Measurements from ENCODE around the gene F11R.
A peak's percentile ranks its signal among the peaks of the same experiment; 100 is the strongest.
"Not testable (repeated sequence)": the region's sequence is repeated elsewhere in the genome, so short reads cannot be mapped to it uniquely, and the experiment has no call there.

The F11R gene

DNA sequence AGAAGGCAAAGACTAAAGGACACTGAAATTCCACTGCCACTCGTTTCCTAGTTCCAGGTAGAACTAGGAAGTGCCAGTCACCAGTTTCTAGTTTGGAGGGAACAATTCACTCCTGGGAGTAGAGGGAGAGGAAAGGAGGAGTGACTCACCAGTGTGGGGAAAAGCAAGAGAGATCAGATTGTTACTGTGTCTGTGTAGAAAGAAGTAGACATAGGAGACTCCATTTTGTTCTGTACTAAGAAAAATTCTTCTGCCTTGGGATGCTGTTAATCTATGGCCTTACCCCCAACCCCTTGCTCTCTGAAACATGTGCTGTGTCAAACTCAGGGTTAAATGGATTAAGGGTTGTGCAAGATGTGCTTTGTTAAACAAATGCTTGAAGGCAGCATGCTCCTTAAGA is 4.3 kb downstream of the F11R start:
- not testable (repeated sequence) for DNase-seq (ENCODE audit: low read depth in 4 of 4, low spot score in 1 of 4)

DNA sequence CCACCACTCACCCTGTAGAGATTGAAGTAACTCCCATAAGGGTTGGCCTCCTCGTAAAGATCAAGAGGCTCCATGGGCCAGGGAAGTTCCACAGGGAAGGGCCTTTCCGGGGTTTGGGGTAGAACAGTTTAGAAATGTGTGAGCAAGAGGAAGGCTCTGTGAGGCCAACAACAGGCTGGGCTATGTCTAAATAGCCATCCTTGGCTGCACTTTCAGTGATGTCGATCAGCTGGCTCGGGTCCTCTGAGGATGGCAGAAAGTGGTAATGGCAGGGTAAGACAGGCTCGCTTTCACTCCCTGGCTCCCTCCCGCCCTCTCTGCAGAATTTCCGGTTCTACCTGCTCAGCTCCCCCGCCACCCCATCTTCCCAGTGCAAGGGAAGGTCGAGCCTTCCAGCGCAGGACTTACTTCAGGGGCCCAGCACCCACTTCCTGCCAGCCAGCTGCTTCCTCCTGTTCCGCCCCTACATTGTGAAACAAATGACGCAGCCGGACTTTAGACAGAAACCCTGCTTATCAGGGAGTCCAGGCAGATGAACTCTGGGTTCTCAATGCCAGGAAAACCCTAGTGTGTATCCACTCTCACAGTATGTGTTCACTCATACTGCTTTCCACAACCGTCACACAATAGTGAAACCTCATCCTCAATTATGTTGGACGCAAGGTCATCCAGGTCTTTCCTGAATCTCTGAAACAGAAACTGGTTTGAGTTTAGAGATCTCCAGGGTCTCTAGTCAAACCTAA is 7.3 kb downstream of the F11R start:
- DNase-seq (ENCODE audit: low read depth in 4 of 4, low spot score in 1 of 4) = peak in 3 of 4 experiments; percentile 23 to 52 (median 28)

DNA sequence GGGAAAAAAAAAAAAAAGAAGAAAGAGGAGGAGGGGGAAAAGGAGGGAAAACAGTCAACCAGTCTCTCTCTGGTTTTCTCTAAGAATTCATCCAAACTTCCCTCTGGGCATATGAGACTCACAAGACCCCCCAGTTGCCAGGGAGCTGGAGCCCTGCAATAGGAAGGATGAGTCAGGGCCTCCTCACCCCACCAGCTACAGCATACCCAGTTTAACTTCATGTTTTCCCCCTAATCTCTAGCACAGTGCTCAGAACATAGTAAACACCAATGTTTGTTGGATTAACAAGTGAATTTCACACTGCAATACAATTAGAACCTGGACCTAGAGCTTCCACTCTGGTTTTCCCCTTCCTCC is 7.8 kb downstream of the F11R start:
- DNase-seq (ENCODE audit: low read depth in 4 of 4, low spot score in 1 of 4) = no peak

DNA sequence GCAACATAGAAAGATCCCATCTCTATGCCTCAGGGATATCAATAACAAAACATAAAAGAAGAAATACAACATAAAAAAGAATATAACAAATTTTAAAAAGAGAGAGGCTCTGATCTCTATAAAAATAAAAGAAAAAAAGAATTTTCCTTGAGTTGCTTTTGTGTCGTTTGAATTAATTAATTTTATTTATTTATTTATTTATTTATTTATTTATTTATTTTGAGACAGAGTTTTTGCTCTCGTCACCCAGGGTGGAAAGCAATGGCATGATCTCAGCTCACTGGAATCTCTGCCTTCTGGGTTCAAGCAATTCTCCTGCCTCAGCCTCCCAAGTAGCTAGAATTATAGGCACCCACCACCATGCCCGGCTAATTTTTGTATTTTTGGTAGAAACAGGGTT is 8.5 kb downstream of the F11R start:
- DNase-seq (ENCODE audit: low read depth in 4 of 4, low spot score in 1 of 4) = no peak

DNA sequence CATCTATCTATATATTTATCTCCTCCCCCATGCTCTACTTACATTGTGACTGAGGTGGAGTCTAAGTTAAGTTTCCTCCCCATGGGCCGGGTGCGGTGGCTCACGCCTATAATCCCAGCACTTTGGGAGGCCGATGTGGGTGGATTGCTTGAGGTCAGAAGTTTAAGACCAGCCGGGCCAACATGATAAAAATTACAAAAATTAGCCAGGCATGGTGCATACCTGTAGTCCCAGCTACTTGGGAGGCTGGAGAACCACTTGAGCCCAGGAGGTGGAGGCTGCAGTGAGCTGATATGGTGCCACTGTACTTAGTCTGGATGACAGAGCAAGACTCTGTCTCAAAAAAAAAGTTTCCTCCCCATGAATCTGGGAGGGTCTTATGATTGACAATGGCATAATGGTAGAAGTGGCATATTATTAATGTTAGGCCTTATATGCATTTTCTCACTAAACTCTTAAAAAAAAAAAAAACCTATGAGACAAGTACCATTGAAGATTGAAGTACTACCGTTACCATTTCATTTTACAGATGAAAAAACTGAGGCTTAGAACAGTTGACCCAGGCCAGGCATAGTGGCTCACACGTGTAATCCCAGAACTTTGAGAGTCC is 11.2 kb downstream of the F11R start:
- no peak for DNase-seq (ENCODE audit: low read depth in 4 of 4, low spot score in 1 of 4)

DNA sequence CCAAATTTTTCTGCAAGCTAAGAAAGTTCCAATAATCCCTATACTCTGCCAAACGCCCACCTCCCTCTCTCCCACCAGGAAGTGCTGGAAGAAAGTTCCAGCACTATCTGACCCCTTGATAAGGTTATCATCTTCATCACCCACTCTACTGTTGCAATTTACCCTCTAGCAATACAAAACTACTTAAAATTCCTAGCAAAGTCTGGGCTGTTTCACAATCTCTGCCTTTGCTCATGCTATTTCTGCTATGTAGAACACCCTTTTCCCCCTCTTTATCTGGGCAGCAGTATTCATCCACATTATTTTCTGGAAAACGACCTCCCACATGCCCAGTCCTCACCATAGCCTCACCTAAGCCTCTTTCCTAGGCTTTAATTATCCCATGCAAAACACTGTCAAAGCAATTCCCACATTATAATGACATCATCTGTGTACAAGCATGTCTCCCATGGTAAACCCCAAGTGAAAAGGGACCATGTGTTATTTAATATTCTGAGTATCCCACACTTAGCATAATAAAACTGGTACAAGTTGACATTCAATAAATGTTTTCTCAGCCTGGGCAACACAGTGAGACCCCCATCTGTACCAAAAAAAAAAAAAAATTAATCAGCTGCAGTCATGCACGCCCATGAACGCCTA is 12.0 kb downstream of the F11R start:
- no peak for DNase-seq (ENCODE audit: low read depth in 4 of 4, low spot score in 1 of 4)

DNA sequence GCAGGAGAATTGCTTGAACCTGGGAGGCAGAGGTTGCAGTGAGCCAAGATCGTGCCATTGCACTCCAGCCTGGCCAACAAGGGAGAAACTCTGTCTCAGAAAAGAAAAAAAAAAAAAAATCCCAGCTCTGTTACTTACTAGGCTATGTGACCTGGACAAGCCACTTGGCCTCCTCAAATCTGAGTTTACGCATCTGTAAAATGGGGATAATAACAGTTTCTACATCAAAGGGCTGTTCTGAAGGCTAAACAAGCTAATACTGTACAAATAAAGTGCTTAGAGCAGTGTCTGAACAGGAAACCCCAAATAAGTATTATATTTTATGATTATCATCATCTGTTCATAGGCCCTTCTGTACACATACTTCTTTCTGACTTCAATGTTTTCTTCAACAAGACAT is 13.6 kb downstream of the F11R start:
- DNase-seq (ENCODE audit: low read depth in 4 of 4, low spot score in 1 of 4) = no peak

DNA sequence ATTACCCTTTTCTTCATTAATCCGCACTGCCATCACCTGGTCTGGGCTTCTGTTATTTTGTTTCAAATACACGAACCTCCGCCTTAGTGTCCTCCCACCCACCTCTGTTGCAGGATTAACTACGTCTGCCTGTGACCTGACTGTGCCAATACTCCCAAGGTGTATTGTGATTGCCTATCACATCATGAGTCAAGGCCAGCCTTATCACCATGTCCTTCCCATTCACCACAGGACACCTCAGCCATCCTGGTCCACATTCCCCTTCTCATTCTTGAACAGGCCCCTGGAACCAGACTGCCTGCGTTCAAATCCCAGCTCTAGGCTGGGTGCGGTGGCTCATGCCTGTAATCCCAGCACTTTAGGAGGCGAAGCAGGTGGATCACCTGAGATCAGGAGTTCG is 14.4 kb downstream of the F11R start:
- DNase-seq (ENCODE audit: low read depth in 4 of 4, low spot score in 1 of 4) = no peak

DNA sequence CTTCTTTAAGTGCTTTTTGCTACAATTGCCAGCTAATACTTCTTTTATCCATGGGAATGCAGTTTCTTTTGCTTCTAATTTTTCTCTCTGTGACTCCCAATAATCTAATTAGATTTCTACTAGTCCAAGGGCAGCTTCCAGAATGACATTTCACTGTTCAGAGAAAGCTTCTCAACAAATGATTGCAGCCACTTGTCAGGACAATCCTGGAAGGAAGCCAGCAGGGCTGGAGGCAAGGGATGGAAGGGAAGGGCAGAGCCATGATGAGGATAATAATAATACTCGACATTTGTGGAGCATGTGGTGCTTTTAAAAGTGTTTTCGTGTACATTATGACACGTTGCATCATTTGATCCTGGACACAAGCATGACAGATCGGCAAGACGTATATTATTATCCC is 19.4 kb downstream of the F11R start:
- no peak for DNase-seq (ENCODE audit: low read depth in 4 of 4, low spot score in 1 of 4)

DNA sequence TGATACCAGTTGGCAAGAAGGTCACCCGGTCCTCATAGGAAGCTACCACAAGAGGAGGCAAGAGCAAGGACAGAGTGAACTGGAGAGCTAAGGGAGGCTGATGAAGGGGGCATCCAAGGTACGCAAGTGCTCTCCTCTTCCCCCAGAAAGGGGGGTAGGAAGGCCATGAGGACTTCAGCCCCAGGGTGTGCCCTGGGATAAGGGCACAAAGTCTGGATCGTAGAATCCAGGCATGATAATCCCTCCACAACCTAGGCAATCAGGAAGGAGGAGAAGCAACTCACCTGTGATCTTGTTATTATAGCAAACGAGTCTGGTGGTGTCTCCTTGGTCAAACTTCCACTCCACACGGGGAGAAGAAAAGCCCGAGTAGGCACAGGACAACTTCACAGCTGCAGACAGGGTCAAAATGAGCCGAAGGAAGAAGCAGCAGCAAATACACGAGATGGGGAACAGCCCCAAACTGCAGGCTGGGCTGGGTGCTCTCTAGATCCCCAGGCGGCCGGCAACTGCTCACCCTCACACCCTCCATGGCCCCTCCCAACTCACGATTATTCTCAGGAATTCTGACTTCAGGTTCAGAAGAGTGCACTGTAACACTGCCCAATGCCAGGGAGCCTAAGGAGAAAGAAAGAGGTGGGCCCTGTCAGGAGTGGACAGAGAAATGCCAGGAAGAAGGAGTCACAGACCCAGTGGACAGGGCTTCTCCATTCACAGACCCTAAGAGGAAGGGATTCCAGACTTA is 20.0 kb downstream of the F11R start:
- DNase-seq (ENCODE audit: low read depth in 4 of 4, low spot score in 1 of 4) = no peak

DNA sequence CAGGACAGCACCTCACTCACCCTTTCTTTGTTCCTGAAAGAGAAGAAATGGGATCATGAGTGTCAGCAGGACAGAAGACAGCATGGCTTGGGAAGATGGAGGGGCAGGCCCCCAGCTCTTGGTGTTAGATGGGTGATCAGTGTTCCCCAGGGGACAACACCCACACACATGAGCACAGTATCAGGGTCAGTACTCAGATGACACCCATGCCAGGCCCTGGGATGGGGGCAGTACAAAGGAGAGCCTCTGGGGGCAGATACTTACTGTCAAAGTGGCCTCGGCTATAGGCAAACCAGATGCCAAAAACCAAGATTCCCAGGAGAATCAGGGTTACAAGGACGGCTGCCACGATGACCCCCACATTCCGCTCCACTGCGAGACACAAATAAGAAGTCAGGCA is 21.6 kb downstream of the F11R start:
- no peak for DNase-seq (ENCODE audit: low read depth in 4 of 4, low spot score in 1 of 4)

DNA sequence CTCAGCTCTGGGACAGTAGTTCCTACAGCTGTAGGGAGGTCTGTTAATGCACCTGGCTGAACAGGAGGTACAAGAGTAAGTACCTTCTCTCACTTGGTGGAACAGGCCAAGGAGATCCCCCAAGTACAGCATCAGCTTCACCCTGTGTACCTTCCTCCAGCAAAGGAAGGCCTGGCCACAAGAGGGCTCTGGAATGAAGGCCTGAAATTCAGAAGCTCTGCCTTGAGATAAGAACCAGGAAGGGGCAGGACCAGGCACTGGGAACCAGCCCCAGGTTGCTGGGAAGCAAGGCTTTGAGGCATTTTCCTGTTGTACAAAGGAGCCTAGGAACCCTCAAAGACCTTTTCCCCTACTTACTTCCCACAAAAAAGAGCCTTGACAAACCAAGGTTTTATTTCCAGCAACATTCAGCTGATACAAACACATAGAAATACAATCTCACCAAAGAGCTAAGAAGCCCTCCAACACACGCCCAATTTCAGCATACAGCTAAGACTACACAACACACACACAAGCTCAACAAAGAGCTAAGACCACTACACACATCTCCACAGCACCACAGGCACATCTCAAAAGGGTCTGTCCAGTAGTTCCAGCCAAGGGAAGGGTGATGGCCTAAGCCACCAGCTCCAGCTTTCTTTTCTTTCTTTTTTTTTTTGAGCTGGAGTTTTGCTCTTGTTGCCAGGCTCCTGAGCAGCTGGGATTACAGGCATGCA is 23.5 kb downstream of the F11R start:
- DNase-seq (ENCODE audit: low read depth in 4 of 4, low spot score in 1 of 4) = peak in 1 of 4 experiments; percentile 25

DNA sequence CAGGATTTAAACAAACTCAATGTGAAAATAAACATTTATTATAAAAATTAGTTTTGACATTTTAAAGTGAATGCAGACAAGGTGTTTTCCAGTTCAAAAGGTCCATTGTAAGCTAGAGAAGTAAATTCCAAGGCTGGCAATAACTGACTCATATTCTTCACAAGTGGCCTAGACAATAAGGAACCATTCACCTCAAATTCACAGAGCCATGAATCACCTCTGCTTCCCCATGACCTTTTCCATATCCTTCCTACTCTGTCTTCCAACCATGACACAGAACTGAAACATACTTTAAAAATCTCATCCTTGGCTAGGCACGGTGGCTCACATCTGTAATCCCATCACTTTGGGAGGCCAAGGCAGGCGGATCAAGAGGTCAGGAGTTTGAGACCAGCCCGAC is 24.8 kb downstream of the F11R start:
- no peak for DNase-seq (ENCODE audit: low read depth in 4 of 4, low spot score in 1 of 4)

DNA sequence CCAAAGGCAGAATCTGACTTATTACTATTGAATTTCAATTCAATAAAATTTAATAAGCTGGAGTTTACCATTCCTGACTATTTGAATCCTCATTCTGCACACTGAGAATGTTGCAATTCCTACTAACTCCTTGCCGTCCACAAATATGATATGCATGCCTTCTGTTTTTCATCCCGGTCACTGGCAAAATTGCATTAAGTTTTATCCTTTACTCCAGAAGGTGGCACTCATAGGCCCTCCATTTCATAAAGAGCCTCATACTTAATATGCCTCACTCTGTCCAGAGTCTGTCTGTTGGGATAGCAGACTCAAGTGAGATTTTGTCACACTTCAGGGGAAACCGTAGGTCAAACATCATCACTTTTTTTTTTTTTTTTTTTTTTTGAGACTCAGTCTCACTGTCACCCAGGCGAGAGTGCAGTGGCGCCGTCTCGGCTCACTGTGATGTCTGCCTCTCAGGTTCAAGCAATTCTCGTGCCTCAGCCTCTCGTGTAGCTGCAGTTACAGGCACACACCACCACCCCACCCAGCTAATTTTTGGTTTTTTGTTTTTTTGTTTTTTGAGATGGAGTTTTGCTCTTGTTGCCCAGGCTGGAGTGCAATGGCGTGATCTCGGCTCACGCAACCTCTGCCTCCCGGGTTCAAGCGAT is 27.3 kb downstream of the F11R start:
- no peak for DNase-seq (ENCODE audit: low read depth in 4 of 4, low spot score in 1 of 4)

DNA sequence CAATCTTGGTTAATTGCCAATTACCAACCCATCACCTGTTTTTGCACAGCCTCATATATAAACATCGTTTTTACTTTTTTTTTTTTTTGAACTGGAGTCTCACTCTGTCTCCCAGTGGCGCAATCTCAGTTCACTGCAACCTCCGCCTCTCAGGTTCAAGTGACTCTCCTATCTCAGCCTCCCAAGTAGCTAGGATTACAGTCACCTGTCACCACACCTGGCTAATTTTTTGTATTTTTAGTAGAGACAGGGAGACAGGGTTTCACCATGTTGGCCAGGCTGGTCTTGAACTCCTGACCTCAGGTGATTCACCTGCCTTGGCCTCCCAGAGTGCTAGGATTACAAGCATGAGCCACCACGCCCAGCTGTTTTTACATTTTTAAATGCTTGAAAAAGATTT is 28.9 kb downstream of the F11R start:
- DNase-seq (ENCODE audit: low read depth in 4 of 4, low spot score in 1 of 4) = not testable (repeated sequence)

DNA sequence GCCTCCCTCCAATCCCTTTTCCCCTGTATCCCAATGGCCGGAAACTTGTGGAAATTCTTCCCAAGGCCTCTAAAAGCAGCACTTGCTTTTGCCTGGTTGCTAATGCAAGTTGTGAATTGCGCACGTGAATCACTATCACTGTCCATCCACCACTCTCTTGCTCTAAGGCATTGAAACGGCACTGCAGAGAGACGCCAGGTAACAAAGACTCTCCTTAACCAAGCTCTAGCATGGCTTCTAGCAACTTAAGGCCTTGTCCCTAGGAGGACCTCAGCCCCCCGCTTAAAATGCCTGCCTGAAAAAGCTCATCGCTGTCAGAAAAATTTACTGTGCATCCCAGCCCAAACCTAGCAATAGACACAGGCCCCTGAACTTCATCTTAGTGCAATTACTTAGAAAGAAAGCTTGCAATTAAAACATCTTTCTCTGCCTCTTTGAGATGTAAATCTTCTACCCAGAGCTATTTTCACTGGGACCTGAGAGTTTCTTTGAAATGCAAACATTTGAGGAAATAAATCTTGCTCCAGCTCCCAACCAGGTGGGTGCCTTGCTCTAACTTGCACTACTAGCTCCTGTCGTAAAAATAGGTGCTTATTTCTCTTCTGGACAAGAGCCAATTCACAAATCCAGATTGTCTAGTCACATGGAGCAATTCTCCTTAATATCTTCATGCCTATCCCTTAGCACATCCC is 33.4 kb downstream of the F11R start:
- no peak for DNase-seq (ENCODE audit: low read depth in 4 of 4, low spot score in 1 of 4)

DNA sequence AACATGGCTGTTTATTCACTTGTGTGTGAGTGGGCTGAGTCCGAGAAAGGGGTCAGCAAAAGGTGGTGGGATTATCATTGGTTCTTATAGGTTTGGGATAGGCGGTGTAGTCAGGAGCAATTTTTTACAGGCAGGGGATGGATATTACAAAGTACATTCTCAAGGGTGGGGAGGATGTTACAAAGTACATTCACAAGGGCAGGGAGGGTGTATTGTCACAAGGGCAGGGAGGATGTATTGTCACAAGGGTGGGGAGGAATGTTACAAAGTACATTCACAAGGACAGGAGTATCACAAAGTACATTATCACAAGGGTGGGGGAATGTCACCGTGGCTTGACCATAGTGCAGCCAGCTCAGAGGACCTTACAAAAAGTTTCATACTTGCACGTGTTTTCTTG is 35.2 kb downstream of the F11R start:
- no peak for DNase-seq (ENCODE audit: low read depth in 4 of 4, low spot score in 1 of 4)

DNA sequence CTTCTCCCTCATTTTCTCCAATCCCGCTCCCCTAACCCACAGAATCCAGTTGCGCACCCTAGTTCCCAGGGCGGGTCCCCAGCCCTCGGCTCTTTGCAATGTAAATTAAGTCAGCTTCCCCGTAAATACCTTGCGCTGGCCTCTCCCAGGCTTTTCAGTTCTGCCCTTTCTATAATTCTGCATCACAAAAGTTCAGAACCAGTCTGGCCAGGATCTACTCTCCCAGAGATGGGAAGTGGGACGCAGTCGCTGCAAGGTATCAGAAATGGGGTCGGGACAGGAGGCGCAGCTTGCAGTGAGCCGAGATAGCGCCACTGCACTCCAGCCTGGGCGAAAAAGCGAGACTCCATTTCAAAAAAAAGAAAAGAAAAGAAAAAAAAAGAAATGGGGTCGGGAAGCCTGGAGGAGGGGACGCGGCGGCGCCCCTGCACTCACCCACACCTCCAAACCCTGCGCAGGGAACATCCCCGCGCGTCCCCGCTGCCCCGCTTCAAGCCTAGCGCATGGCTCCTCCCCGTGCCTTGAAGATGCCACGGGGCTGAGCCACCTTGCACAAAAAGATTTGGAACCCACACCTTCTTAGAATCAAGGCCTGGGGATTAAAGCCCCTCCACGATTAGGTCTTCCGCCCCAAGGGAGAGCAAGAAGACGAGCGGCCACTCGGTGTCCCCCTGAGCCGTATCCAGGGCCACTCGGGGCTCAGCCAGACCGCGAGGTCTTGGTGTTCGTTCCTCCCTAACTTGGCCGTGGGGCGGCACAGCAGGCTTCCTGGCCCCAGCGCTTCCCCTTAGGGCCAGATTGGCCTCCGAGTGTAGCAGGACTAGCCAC is 39.2 kb downstream of the F11R start:
- no peak for DNase-seq (ENCODE audit: low read depth in 4 of 4, low spot score in 1 of 4)

DNA sequence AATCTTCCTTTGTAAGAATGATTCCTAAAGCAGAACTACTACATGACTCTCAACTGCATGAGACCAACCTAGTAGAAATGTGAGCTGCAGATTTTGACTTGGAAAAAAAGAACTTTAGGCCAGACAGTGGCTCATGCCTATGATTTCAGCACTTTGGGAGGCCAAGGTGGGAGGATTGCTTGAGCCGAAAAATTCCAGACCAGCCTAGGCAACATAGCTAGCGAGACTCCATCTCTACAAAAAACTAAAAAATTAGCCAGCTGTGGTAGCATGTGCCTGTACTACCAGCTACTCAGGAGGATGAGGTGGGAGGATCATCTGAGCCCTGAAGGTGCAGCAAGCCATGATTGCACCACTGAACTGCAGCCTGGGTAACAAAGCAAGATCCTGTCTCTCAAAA is 41.7 kb downstream of the F11R start:
- DNase-seq (ENCODE audit: low read depth in 4 of 4, low spot score in 1 of 4) = no peak

All from stimulated activated CD4-positive, alpha-beta T cell treated with anti-CD3 and anti-CD28 coated beads, Interleukin-1b, Interleukin-23, amount 100 ng/mL, for 24 hours (primary cell).